ENCODE measurements around the gene DNAJC27.
"Not testable (repeated sequence)": the region's sequence is repeated elsewhere in the genome, so short reads cannot be mapped to it uniquely, and the experiment has no call there.

DNAJC27 gene

DNA sequence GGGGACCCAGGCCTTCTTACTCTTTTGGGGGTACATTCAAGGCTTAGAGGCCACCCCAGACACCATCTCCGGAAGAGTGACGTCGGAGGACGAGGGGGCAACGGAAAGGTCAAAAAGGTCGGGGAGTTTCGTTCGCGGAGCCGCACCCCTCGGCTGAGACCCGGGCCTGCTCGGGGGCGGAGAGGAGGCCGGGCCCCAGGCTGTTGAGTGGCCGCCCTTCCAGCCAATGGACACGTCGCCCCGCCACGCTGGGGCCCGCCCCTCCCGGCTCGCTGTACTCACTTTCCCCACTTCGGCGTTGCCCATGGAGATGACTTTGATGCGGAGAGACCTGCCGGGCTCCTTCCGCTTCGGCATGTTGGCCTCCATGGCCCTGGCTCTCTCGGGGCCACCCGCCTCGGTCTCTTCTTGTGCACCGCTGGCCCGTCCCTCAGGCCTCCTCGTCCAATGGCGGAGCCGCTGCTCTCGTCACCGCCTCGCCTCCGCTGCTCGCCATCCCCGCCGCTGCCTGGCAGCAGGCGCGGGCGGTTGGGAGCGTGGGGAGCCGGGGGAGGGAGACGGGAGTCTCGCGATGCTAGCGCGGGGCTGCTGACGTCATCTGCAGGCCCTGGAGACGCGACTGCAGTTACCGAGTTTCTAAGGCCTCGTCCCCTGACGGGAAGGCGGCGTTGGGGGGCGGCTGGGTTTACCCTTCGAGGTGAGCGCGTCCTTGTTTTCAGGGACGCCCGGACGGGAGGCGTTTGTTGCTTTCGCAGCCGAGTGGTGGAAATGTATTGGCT lies at the start of gene DNAJC27:
TSS of gene DNAJC27 (minus strand) at position 420 of the 779 bp plus-strand sequence. CDS start at position 369, 51 bp downstream.
- peak; percentile 98 for DNase-seq

- DNase-seq = no peak
Observed at GRCh38 chr2:25018681-25019080, 46.9 kb upstream of the DNAJC27 start.

DNA sequence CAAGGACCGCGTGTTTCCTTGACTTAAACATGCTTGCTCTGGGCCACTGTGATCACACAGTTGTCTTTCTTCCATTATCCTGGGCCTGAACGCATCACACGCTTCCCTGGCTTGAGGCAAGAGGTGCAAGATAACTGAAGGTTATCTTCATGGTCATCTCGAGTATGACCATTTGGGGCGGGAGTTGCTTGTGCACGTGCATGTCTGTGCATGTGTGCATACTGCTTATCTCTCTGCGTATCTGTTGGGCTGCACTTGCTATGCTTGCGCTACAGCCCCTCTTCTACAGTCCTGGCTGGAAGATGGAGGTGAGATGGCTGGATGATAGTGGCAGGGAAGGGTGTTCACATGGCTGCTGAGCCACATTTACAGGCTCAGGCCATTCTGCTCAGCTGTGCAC lies 42.9 kb upstream of the DNAJC27 start:
- DNase-seq = no peak

GRCh38 chr2:25011342-25011741 lies 39.6 kb upstream of the DNAJC27 start:
- not testable (repeated sequence) for DNase-seq

DNA sequence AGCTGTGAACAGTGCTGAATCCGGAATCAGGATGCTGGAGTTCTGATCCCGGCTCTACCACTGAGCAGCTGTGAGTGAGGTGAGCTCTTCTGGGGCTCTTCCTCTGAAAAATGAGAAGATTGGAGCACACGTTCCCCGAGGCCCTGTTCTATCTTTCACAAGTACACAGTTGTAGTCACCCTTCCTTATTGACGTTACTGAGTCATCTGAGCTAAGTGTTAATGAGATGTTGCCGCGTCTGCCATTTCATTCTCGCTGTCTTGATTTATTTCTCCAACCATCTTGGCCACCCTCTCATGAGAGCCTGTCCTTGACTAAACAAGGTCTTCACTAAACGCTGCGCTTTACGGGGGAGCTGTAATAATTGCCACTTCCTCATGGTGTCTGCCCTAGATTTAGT lies 38.2 kb upstream of the DNAJC27 start:
- no peak for DNase-seq

- no peak for DNase-seq
Observed at GRCh38 chr2:25002066-25002465, 30.3 kb upstream of the DNAJC27 start.

DNA sequence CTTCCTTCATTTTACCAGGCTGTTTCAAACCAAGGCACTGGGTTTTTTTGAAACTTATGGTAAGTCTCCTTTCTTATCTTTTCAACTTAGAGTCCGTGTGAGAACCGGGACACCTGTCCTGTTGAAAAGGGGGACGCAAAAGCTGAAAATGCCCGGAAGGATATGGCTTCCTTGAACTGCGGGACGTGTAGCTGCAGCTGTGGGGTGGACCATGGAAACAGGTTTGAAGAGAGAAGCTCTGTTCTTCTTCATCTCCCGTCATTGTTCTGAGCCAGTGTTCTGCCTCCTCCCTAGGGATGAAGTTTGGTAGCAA lies 29.5 kb upstream of the DNAJC27 start:
- DNase-seq = no peak

DNA sequence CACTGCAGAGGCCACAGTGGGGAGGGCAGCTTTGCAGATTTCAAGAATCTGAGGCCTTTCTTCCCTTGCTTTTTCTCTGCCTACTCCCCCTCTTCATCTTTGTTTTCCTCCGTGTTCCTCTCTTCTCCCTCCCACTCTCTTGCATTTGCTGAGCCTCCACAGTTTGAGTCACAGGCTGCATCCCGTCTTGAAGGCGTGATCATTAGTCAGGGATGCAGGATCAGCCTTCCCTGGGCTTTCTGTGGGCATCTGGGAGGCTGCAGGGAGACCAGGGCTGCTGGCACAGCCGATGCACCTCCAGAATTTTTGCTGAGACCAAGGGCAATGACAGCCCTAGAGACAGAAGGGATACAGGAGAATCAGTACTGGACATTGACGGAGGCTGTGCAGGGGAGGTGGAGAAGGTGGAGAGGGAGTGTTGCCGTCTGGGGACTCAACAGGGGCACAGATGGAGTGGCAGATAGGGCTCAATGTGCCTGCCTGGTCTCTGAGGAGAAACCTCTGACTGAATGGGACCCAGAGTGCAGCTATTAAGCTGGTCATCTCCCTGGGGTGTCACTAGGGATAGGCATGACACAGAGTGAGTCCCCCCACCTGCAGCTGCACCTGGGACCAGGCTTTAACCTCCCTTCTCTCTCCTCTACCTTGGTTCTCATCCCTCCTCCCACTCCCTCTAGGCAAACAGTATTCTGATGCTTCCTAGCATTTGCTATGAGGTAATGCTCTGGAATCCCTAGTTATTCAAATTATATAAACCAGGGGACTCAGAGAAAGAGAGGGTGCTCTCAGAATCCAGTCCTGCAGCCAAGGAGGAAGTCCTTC lies 29.0 kb upstream of the DNAJC27 start:
- DNase-seq = no peak

DNA sequence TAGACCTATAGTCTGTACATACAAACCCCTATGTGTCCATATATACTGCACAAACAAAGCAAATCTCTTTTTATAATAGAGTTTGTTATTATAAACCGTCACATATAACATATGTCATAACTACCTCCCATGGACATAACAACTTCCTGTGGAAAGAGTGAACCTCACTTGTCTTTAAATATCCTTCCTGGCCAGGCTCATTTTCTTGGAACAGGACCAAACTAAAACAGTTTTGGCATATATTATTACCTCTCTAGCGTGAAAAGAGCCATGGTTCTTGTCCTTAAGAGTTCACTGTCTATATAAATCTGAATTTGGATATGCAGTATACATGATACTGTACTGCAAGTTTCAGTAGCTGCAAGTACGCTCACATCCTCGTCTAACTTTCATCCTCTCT lies 28.3 kb upstream of the DNAJC27 start:
- no peak for DNase-seq

DNA sequence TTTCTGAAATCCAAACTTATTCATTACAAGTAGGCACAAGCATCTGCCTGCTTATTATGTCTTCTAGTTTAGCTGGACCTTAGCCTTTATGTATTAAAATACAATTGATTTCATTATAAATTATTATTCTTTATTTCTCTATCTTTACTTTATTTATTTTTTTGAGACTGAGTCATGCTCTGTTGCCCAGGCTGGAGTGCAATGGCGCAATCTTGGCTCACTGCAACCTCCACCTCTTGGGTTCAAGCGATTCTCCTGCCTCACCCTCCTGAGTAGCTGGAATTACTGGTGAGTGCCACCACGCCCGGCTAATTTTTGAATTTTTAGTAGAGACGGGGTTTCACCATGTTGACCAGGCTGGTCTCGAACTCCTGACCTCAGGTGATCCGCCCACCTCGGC lies 27.3 kb upstream of the DNAJC27 start:
- DNase-seq = not testable (repeated sequence)

- DNase-seq = no peak
Observed at GRCh38 chr2:24994146-24994724, 22.5 kb upstream of the DNAJC27 start.

- no peak for DNase-seq
Observed at GRCh38 chr2:24993406-24994145, 21.8 kb upstream of the DNAJC27 start.

DNA sequence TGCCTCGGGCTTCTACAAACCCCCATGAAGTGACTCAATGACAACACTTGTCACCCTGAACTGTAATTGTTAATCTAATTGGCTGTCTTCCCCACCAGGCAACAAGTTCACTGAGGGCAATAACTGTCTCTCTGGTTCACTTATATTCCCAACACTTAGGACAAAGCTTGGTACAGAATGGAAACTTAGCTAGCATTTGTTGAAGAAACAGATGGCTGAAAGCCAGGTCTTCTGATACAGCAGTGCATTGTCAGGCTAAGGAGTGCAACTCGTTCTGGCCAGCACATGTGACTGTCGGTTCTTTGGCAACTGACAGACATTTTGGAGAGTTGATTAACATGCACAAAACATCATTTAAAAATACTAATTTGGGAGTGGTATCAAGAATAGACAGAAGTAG lies 14.6 kb upstream of the DNAJC27 start:
- DNase-seq = no peak

DNA sequence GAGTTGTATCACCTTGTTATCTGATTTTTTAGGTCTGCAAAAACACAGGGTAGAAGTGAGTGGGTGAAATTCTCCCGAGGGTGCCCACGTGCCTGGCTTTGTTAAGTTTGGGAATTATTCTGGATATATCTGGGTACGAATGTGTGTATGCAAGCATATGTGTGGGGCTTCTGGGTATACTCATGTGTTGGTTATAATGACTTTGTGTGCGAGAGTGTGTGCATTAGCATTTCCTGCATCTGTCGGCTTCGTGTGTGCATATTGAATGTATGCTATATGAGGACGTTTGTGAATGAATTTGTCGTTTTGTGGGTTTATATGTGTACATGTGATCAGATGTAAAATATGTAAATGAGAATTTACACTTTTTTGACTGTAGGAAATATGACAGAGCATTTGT lies 13.8 kb upstream of the DNAJC27 start:
- no peak for DNase-seq

GRCh38 chr2:24984912-24985311 lies 13.2 kb upstream of the DNAJC27 start:
- no peak for DNase-seq

GRCh38 chr2:24981411-24982136 lies 9.8 kb upstream of the DNAJC27 start:
- DNase-seq = no peak

DNA sequence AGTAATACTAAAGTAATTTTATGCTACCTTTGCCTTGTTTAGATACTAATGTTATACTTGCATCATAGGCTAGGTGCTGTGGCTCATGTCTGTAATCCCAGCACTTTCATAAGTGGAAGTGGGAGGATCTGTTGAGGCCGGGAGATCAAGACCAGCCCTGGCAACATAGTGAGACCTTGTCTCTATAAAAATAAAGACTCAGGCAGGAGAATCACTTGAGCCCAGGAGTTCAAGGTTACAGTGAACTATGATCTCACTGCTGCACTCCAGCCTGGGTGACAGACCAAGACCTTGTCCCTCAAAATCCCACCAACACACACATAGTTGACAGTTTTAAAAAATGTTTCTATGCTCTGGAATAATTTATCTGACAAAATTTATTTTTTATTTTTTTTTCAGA lies 6.9 kb upstream of the DNAJC27 start:
- DNase-seq = no peak

GRCh38 chr2:24977631-24978030 lies 5.9 kb upstream of the DNAJC27 start:
- DNase-seq = no peak

DNA sequence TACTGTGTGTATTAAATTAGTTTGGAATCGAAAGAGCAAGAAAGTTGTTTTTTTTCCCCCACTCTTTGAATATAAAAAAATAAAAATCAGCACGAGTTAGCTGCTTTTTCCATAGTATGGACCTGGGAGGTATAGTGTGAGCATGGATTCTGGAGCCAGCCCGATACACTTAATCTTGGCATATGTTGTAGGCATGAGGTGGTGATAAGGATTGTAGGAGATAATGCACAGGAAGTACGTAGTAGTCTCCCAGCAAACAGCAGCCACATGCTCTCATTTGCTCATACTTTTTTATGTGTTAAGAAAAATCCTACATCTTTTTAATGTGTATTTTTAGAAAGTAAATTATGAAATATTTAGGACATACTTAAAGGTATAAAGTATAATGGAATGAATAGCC lies 2.1 kb upstream of the DNAJC27 start:
- DNase-seq = no peak

GRCh38 chr2:24972315-24972961 lies 683 bp upstream of the DNAJC27 start:
- peak; percentile 59 for DNase-seq

GRCh38 chr2:24971286-24971535 lies 544 bp downstream of the DNAJC27 start:
- DNase-seq = no peak

Data from CD4-positive, alpha-beta T cell treated with Interleukin-12 subunit alpha and Interleukin-12 subunit beta, for 1 hour (primary cell).